Breast epithelium (tissue), 3 donors: Measurements from ENCODE around the gene MAN1A1.

ENCODE experiments used
- CTCF ChIP-seq, 3 donors: fragments of 450-650 bp; IDR thresholded peaks; one replicate each; pipeline ENCODE4 v1.5.1; 2016 to 2017; ENCODE audit warnings: antibody characterized with exemption in 3 of 3, mild to moderate bottlenecking in 3 of 3, moderate library complexity in 3 of 3
- POLR2A ChIP-seq: fragments of 450-650 bp; IDR thresholded peaks from one replicate; pipeline ENCODE4 v1.6.1; 2016; ENCODE audit warnings: antibody characterized with exemption, mild to moderate bottlenecking, moderate library complexity

GRCh38 chr6:119148098-119148824 lies 201.3 kb downstream of the MAN1A1 start:
- TF ChIP-seq CTCF (IDR thresholded peaks at IDR 0.05) = peak in 2 of 3 donors; percentile 58 to 61
- TF ChIP-seq POLR2A = no peak
